ENCODE data around the gene SPATS2L.
"Not testable (repeated sequence)": the region's sequence is repeated elsewhere in the genome, so short reads cannot be mapped to it uniquely, and the experiment has no call there.

DNA sequence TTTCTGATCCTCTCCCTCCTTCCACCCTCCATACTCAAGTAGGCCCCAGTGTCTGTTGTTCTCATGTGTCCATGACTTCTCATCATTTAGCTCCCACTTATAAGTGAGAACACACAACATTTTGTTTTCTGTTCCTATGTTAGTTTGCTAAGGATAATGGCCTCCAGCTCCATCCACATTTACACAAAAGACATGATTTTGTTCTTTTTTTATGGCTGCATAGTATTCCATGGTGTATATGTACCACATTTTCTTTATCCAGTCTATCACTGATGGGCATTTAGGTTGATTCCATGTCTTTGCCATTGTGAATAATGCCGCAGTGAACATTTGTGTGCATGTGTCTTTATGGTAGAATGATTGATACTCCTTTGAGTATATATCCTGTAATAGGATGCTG is 37.7 kb downstream of the SPATS2L start:
- TF ChIP-seq CTCF (IDR thresholded peaks at IDR 0.05; ENCODE audit: insufficient read depth, low read length, poor library complexity, severe bottlenecking); EZH2phosphoT487 (conservative IDR thresholded peaks at IDR 0.05; ENCODE audit: low read length): not testable (repeated sequence)
